Right lobe of liver (tissue), 6 donors: Measurements from ENCODE around the gene SNX9. TPM values are rescaled to one million over a fixed set of nuclear protein-coding genes. Genes with fewer than 3 reads are reported as not detected.
"Not testable (repeated sequence)": the region's sequence is repeated elsewhere in the genome, so short reads cannot be mapped to it uniquely, and the experiment has no call there.

ENCODE experiments used
- ATAC-seq, 4 donors: fragments of 200-7000 bp; cut with Tn5 transposase; one replicate each; pipeline ENCODE4 v1.9.1; 2020; ENCODE audit warnings: mild to moderate bottlenecking in 4 of 4, moderate library complexity in 4 of 4
- DNase-seq, 3 donors: peaks; one replicate each; pipeline ENCODE4 v3.0.0-alpha.2; 2020
- H3K27ac ChIP-seq, 3 donors: fragments of 200-600 bp; one replicate each; pipeline ENCODE4 v1.8.0; 2022
- H3K27me3 ChIP-seq, 2 donors: fragments of 200-600 bp; one replicate each; pipeline ENCODE4 v1.8.0; 2022
- H3K36me3 ChIP-seq, 4 donors: fragments of 200-600 bp; sonication (generic) in 1 of 4; one replicate each; pipeline versions ENCODE4 v1.5.1 to v1.8.0; 2017 to 2022; ENCODE audit warnings: control low read depth in 1 of 4
- H3K4me1 ChIP-seq, 4 donors: fragments of 200-600 bp; sonication (generic) in 1 of 4; one replicate each; pipeline versions ENCODE4 v1.5.1 to v1.8.0; 2017 to 2022; ENCODE audit warnings: control low read depth in 1 of 4
- H3K4me3 ChIP-seq, 3 donors: fragments of 200-600 bp; one replicate each; pipeline ENCODE4 v1.8.0; 2022
- H3K9me3 ChIP-seq, 4 donors: fragments of 200-600 bp; sonication (generic) in 1 of 4; one replicate each; pipeline versions ENCODE4 v1.5.1 to v1.8.0; 2017 to 2022; ENCODE audit warnings: control low read depth in 1 of 4
- CTCF ChIP-seq, 4 donors: fragments of 200-600 bp in 3 of 4; fragments of 450-650 bp in 1 of 4; IDR thresholded peaks; one replicate each; pipeline versions ENCODE4 v1.5.1 to v1.8.0; 2016 to 2022; ENCODE audit warnings: antibody characterized with exemption in 4 of 4, mild to moderate bottlenecking in 2 of 4
- POLR2A ChIP-seq: fragments of 450-650 bp; IDR thresholded peaks from one replicate; pipeline ENCODE4 v1.6.1; 2017; ENCODE audit warnings: antibody characterized with exemption, mild to moderate bottlenecking
- WGBS: methylation state at CpG from one replicate; pipeline ENCODE4 v1.1.6; 2018; ENCODE audit warnings: low coverage, low lambda C conversion rate; ENCODE audit not compliant: insufficient coverage; ENCODE audit errors: missing lambda C conversion rate; 5-methylcytosine and 5-hydroxymethylcytosine counted together
- intact Hi-C, 2 donors: fragments of 100-400 bp; cut with DNase I; formaldehyde crosslinking; loops; one replicate each; pipeline versions ENCODE4 v1.11.2 to v1.14.1; 2022
- total RNA-seq, 6 experiments: library from RNA; depleted of rRNA in 2 of 6; stranded (reverse); fragments of >200 nt in 2 of 6; fragmentation: NEBNext Ultra II Directional in 3 of 6; extraction: Animal tissue kit (Norgen Biotek cat#: 25700) in 3 of 6; gene quantifications; one replicate each; pipeline versions ENCODE4 v1.1.0 to v1.2.4, GENCODE V29; 2016 to 2023
- donor health status: DM: no; HTN: yes; CAD: no.
- donor health status: DM: no; HTN: no; CAD: no.
- donor health status: DM: no; HTN: no; CAD: no.
- donor health status: DM: no; HTN: yes; CAD: no.
- donor health status: DM: no; HTN: yes; CAD: no.

SNX9 gene
- total RNA-seq, 6 experiments from 2014 or later: 24.6 to 38.0 (median 29.3) TPM

- no peak for DNase-seq
- H3K27me3 ChIP-seq: no peaks in the 10 kb centered on the region
- ATAC-seq: peak; percentile 37 to 51 (median 44)
- intact Hi-C loops: no loop called here
- TF ChIP-seq POLR2A: no peak
- peak in 3 of 4 donors; percentile 14 to 29 (median 22) for TF ChIP-seq CTCF (IDR thresholded peaks at IDR 0.05)
- no peaks in the 10 kb centered on the region for H3K4me1 ChIP-seq
- H3K9me3 ChIP-seq: no peaks in the 10 kb centered on the region
- peaks cover 0 to 30% (median 9%) of the 10 kb centered on the region in 4 donors for H3K36me3 ChIP-seq
- H3K27ac ChIP-seq: no peak overlapping the region
- WGBS: 37% methylated on average over 3 of the region's 5 CpGs
- H3K4me3 ChIP-seq: no peak overlapping the region
These were observed 124.0 kb downstream of the SNX9 start for GRCh38 chr6:157946865-157947532.

- H3K4me3 ChIP-seq, H3K27me3 ChIP-seq, ATAC-seq, DNase-seq, H3K36me3 ChIP-seq, intact Hi-C loops, H3K9me3 ChIP-seq, H3K27ac ChIP-seq: not testable (repeated sequence)
- 70% methylated on average over 1 of the region's 1 CpG for WGBS
- H3K4me1 ChIP-seq: peaks cover 0 to 11% (median 5%) of the 10 kb centered on the region in 4 donors
These were observed 127.9 kb downstream of the SNX9 start for GRCh38 chr6:157950899-157951298.

- no peaks in the 10 kb centered on the region for H3K36me3 ChIP-seq
- intact Hi-C loops: no loop called here
- TF ChIP-seq POLR2A (no peak), CTCF (IDR thresholded peaks at IDR 0.05) (no peak)
- H3K27ac ChIP-seq: no peak overlapping the region
- H3K27me3 ChIP-seq: no peaks in the 10 kb centered on the region
- no peak for ATAC-seq
- 41% methylated on average over 4 of the region's 9 CpGs for WGBS
- no peak for DNase-seq
- no peaks in the 10 kb centered on the region for H3K9me3 ChIP-seq
- H3K4me1 ChIP-seq: peaks cover 0 to 11% (median 5%) of the 10 kb centered on the region in 4 donors
- no peak overlapping the region for H3K4me3 ChIP-seq
These were observed 128.8 kb downstream of the SNX9 start for GRCh38 chr6:157951828-157952227.

GRCh38 chr6:157952861-157953351, 129.9 kb downstream of the SNX9 start:
- Histone ChIP-seq H3K9me3 (peaks cover 0 to under 1% (median 0%) of the 10 kb centered on the region in 4 donors), H3K27ac (no peak overlapping the region), H3K27me3 (no peaks in the 10 kb centered on the region), H3K4me1 (peaks cover 0 to 11% (median 5%) of the 10 kb centered on the region in 4 donors), H3K36me3 (no peaks in the 10 kb centered on the region), H3K4me3 (no peak overlapping the region)
- WGBS: 86% methylated on average over 2 of the region's 7 CpGs
- TF ChIP-seq CTCF (IDR thresholded peaks at IDR 0.05) (no peak), POLR2A (no peak)
- intact Hi-C loops: no loop called here
- ATAC-seq (peak in 1 of 4 donors; percentile 9), DNase-seq (no peak)

GRCh38 chr6:157953580-157954091, 130.6 kb downstream of the SNX9 start:
- intact Hi-C loops: no loop called here
- no peaks in the 10 kb centered on the region for H3K36me3 ChIP-seq
- TF ChIP-seq CTCF (IDR thresholded peaks at IDR 0.05): no peak
- TF ChIP-seq POLR2A: no peak
- peak overlapping the region in 1 of 3 donors; percentile 36 for H3K4me3 ChIP-seq
- 84% methylated on average over 7 of the region's 7 CpGs for WGBS
- H3K9me3 ChIP-seq: peaks cover 0 to 4% (median 0%) of the 10 kb centered on the region in 4 donors
- DNase-seq (no peak), ATAC-seq (peak in 2 of 4 donors; percentile 3 to 19)
- H3K4me1 ChIP-seq: peaks cover 0 to 11% (median 5%) of the 10 kb centered on the region in 4 donors
- H3K27me3 ChIP-seq: no peaks in the 10 kb centered on the region
- peak overlapping the region; percentile 65 to 73 (median 72) for H3K27ac ChIP-seq
